Kidney tubule cell (primary cell): ENCODE results near the gene TTLL5.

Experiments
- DNase-seq: peaks from one replicate; pipeline ENCODE4 v3.0.0-alpha.2; 2018; ENCODE audit warnings: low spot score

Gene TTLL5

GRCh38 chr14:75993567-75994041, 332.6 kb downstream of the TTLL5 start:
- peak; percentile 57 for DNase-seq

GRCh38 chr14:75995372-75996041, 334.5 kb downstream of the TTLL5 start:
- no peak for DNase-seq

GRCh38 chr14:75996488-75996887, 335.4 kb downstream of the TTLL5 start:
- DNase-seq: no peak

- DNase-seq: no peak
Observed at GRCh38 chr14:75999511-76000190, 338.6 kb downstream of the TTLL5 start.

- DNase-seq: no peak
Observed at GRCh38 chr14:76002383-76002782, 341.3 kb downstream of the TTLL5 start.
